ENCODE data around the gene ACTN1.

The ACTN1 gene

GRCh38 chr14:68968721-68969120 is 10.4 kb downstream of the ACTN1 start:
- no peak for DNase-seq

GRCh38 chr14:68968051-68968450 is 11.1 kb downstream of the ACTN1 start:
- no peak for DNase-seq

- no peak for DNase-seq
These were observed 11.6 kb downstream of the ACTN1 start for GRCh38 chr14:68967459-68967940.

DNA sequence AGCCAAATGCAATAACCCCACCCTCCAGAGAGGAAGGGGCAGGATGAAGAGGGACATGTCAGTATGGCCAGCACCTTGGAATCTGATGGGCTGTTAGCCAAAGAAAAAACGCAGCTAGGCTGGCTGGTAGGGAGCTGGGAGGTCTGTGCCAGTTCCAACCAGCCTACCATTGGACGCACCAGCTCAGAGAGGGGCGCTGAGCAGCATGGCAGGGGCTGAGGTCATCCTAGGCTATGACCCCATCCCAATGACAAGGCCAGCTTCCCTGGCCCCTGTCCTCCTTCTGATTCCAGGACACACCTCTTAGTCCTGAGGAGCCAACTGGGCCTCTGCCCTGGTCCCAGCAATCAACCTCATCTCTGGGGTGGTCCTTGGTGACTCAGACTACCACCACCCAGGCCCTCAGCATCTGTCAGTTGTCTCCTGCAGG is 12.2 kb downstream of the ACTN1 start:
- DNase-seq, result no peak

DNA sequence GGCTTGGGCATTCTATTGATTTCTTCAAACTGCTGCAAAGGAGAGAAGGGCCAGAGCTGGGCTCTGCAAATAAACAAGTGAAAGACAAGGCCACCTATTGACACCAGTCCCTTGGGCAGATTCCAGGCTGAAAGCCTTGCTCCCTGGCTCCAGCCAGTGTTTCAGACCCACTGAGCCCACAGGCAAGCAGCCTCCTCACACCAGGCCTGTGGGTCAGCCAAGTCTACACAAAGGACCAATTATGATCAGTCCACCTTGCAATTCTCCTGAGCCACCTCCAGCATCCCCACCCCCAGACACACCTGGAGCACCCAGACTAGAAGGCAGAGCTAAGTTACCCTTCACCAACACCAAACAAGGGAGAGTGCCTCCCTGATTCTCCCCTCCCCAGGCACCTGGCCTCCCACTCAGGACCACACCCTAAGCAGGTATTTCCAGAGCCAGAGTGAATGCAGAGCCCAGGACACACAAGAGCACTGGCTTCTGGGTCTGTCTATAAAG is 13.8 kb downstream of the ACTN1 start:
- no peak for DNase-seq

- no peak for DNase-seq
These were observed 14.6 kb downstream of the ACTN1 start for GRCh38 chr14:68964300-68965093.

DNA sequence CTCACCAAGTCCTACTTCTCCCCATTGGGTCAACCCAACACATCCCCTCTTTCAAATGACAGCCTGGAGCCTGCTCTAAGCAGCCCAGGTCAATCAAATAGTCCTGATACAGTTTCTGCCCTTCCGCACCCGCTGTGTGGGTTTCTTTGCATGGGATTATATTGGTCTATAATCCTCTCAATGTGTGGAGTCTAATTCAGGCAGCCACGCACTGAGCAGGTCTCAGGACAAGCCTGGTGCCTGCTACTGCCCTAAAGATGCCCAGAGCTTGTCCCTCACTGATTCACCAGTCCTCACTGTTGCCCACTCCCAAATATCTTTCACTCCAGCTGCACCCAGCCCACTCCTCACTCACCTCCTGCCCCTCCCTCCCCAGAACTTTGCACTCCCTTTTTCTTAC is 16.4 kb downstream of the ACTN1 start:
- DNase-seq, result no peak

GRCh38 chr14:68961781-68962584 is 17.1 kb downstream of the ACTN1 start:
- DNase-seq, result peak; percentile 9

- DNase-seq, result no peak
These were observed 17.7 kb downstream of the ACTN1 start for GRCh38 chr14:68961361-68961760.

DNA sequence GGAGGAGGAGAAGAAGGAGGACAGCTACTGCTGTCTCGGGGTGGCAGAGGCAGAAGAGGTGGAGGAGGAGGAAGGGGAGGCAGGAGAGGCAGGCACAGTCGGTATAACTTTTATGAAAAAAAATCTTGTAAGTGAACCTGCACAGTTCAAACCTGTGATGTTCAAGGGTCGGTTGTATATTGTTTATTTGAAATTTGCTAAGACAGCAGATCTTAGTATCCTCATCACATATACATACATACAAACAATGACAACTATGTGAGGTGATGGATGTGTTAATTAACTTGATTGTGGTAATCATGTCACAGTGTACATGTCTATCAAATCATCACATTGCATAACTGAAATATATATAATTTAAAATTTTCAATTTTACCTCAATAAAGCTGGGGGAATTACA is 19.0 kb downstream of the ACTN1 start:
- DNase-seq, result no peak

DNA sequence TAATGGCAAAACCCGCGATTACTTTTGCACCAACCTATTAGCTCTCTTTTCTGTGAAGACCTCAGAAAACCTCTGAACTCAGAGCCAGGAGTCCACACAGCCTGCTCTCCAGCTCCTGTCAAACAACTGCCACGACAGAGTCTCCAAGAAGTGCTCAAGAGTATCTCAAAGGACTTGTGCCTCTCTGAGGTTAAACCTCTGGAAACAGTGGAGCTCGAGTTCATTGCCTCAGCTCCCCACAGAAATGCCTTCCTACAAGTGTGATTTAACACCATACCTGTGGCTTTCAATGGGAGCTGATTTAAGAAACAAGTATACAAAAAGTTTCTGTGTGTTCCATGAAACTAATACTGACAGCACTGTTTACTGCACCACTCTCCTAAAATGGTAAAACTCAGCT is 20.1 kb downstream of the ACTN1 start:
- no peak for DNase-seq

DNA sequence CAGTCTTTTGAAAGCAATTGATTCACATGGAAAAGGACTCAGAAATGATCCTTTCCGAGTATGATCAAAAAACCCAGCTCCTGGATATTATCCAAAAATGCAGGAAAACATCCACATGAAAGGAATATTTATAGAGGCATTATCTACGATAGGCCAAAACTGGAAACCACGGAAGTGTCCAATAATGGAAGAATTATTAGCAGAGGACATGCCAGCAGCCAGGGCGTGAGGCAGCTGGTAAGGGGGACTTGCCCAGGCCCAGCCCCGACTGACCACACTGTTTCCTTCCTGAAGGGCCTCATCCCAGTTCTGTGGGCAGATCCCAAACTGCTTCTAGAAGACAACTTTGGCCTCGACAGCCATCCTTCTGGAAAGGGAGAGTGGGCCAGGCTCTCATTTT is 20.5 kb downstream of the ACTN1 start:
- DNase-seq, result no peak

GRCh38 chr14:68957775-68958174 is 21.3 kb downstream of the ACTN1 start:
- no peak for DNase-seq

DNA sequence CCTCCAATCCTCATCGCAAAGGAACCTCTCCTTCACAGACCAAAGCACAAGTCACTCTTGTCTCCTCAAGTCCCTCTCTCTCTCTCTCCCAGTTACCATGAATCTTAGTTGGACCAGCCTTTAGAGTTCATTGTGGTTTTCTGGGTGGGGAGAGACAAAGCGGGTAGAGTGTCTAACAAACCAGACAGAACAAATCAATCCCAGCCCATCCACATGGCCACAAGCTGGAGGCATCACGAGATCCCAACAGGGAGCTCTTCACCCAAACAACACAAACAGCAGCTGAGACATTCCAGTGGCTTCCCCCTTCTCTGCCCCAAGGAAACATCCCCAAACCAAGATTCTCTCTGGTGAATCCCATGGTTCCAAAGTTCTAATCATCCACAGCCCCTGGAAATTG is 22.4 kb downstream of the ACTN1 start:
- DNase-seq, result no peak

DNA sequence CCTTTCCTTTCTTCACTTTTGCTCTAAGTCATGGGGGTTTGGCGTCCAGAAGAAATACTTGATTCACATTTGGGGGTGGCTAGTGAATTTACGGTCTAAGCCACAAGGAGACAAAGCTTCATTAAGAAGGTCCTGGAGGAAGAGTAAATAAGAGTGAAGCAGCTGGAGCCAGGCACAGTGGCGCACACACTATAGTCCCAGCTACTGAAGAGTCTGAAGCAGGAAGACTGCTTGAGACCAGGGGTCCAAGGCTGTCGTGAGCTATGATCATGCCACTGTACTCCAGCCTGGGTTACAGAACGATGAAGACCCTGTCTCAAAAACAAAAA is 23.3 kb downstream of the ACTN1 start:
- no peak for DNase-seq

GRCh38 chr14:68955164-68955850 is 23.8 kb downstream of the ACTN1 start:
- no peak for DNase-seq

- no peak for DNase-seq
These were observed 25.9 kb downstream of the ACTN1 start for GRCh38 chr14:68953196-68953555.

DNA sequence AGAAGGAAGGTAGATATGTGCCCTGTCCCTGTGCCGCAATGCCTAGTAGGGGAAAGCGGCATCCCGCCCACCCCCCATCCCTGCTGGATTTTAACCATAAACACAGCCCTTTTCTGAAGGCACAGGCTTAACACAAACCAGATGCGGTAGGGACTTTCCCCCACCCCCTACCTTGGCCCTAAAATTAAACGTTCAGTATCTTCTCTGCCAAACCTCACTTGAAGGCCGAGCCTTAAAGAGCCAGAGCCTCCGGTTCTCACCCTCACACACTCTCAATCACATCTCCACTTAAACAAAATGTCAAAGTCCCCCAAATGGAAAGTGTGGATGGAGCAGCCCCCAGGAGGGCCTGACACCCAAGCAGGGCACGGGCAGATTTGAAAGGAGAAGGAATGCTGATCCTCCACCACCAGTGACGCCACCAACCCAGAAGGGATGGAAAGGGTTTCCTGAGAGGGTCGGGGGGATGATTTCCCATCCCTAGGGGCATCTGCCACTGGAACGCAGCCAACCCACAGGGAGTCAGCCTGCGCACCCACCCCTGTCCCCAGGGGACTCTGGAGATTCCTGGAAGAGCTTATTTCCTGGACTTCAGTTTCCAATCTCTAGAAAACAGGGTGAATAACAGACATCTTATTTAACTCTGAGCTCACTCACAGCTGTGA is 26.4 kb downstream of the ACTN1 start:
- DNase-seq, result no peak

- no peak for DNase-seq
These were observed 27.1 kb downstream of the ACTN1 start for GRCh38 chr14:68951800-68952530.

- DNase-seq, result no peak
These were observed 27.9 kb downstream of the ACTN1 start for GRCh38 chr14:68951035-68951797.

DNA sequence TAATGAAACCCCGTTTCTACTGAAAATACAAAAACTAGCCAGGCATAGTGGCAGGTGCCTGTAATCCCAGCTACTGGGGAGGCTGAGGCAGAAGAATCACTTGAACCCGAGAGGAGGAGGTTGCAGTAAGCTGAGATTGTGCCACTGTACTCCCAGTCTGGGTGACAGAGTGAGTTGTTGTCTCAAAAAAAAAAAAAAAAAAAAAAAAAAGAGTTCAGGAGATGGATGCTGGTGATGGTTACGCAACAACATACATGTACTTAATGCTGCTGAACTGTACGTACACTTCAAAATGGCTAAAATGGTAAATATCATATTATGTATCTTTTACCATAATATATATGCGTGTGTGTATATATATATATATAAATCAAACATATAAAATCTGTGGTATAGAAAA is 29.0 kb downstream of the ACTN1 start:
- no peak for DNase-seq

DNA sequence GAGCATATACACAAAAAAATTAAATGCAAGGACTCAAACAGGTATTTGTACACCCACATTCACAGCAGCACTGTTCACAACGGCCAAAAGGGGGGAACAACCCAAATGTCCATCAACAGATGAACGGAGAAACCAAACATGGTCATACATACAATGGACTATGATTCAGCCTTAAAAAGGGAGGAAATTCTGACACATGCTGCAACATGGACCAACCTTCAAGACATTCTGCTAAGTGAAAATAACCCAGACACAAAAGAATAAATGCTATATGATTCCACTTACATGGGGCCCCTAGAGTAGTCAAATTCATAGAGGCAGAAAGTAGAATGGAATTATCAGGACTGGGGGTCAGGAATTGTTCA is 29.5 kb downstream of the ACTN1 start:
- DNase-seq, result no peak
